Measurements from ENCODE around the gene ZNF428. TPM values are rescaled to one million over a fixed set of nuclear protein-coding genes. Genes with fewer than 3 reads are reported as not detected.
"Not testable (repeated sequence)": the region's sequence is repeated elsewhere in the genome, so short reads cannot be mapped to it uniquely, and the experiment has no call there.

Gene ZNF428
- polyA plus RNA-seq, 3 donors, result 3.8 to 5.6 (median 3.9) TPM

GRCh38 chr19:43652546-43652874, 33.1 kb upstream of the ZNF428 start:
- Histone ChIP-seq H3K4me3 (replicated peaks in 1 of 3; ENCODE audit: low read depth in 2 of 3, low read length in 3 of 3) (no peak overlapping the region), H4K20me1 (ENCODE audit: insufficient read depth, low read length) (peaks cover 98% of the 10 kb centered on the region), H3K27ac (ENCODE audit: low read depth in 1 of 2, low read length in 2 of 2) (no peak overlapping the region), H3K9me3 (replicated peaks in 1 of 2; ENCODE audit: control insufficient read depth in 1 of 2, insufficient read depth in 1 of 2, low read length in 2 of 2) (no peaks in the 10 kb centered on the region), H3K9ac (ENCODE audit: insufficient read depth, low read length, poor library complexity, severe bottlenecking) (no peak overlapping the region), H3K4me1 (ENCODE audit: control insufficient read depth in 1 of 2, insufficient read depth in 2 of 2, low read length in 2 of 2) (no peaks in the 10 kb centered on the region), H3K4me2 (replicated peaks; ENCODE audit: extremely low read depth, low read length, poor library complexity, severe bottlenecking) (no peak overlapping the region), H3K36me3 (replicated peaks in 1 of 2; ENCODE audit: control insufficient read depth in 1 of 2, insufficient read depth in 2 of 2, low read length in 2 of 2) (peaks cover 93 to 99% of the 10 kb centered on the region in 2 donors), H3K27me3 (ENCODE audit: control insufficient read depth in 2 of 2, insufficient read depth in 2 of 2, low read length in 2 of 2) (no peaks in the 10 kb centered on the region), H3K79me2 (ENCODE audit: insufficient read depth, low read length) (peaks cover 32% of the 10 kb centered on the region), H2AFZ (ENCODE audit: insufficient read depth, low read depth, low read length, poor library complexity, severe bottlenecking) (no peak overlapping the region)
- H3K4me1 Mint-ChIP-seq, result no peaks in the 10 kb centered on the region
- TF ChIP-seq CTCF (IDR thresholded peaks at IDR 0.05), result peak; percentile 18
- H3K9me3 Mint-ChIP-seq, result peaks cover 0 to 4% (median 0%) of the 10 kb centered on the region in 7 donors
- 89% methylated on average over 4 of the region's 5 CpGs for WGBS (ENCODE audit: insufficient coverage)
- intact Hi-C loops (cut with micrococcal nuclease), result no loop called here
- H3K36me3 Mint-ChIP-seq, result peaks cover 80 to 96% of the 10 kb centered on the region in 2 donors
- no peak overlapping the region for H3K4me3 Mint-ChIP-seq
- peaks cover 0 to 10% (median 2%) of the 10 kb centered on the region in 3 donors for H3K27me3 Mint-ChIP-seq (ENCODE audit: low read depth in 3 of 3)
- H3K27ac Mint-ChIP-seq, result peak overlapping the region in 3 of 7 donors; percentile 30 to 50 (median 33)
- DNase-seq, result peak in 1 of 3 donors; percentile 4

- peaks cover 98% of the 10 kb centered on the region for H4K20me1 ChIP-seq (ENCODE audit: insufficient read depth, low read length)
- peak; percentile 64 for TF ChIP-seq CTCF (IDR thresholded peaks at IDR 0.05)
- H2AFZ ChIP-seq (ENCODE audit: insufficient read depth, low read depth, low read length, poor library complexity, severe bottlenecking), result no peak overlapping the region
- H3K36me3 Mint-ChIP-seq, result peaks cover 79 to 96% of the 10 kb centered on the region in 2 donors
- peaks cover 26% of the 10 kb centered on the region for H3K79me2 ChIP-seq (ENCODE audit: insufficient read depth, low read length)
- intact Hi-C loops (cut with micrococcal nuclease), result no loop called here
- H3K27ac ChIP-seq (ENCODE audit: low read depth in 1 of 2, low read length in 2 of 2), result no peak overlapping the region
- H3K9me3 ChIP-seq (replicated peaks in 1 of 2; ENCODE audit: control insufficient read depth in 1 of 2, insufficient read depth in 1 of 2, low read length in 2 of 2), result no peaks in the 10 kb centered on the region
- H3K27me3 ChIP-seq (ENCODE audit: control insufficient read depth in 2 of 2, insufficient read depth in 2 of 2, low read length in 2 of 2), result no peaks in the 10 kb centered on the region
- H3K27ac Mint-ChIP-seq, result peak overlapping the region in 4 of 7 donors; percentile 14 to 53 (median 42)
- peaks cover 0 to 7% (median 4%) of the 10 kb centered on the region in 7 donors for H3K9me3 Mint-ChIP-seq
- peaks cover 92 to 99% of the 10 kb centered on the region in 2 donors for H3K36me3 ChIP-seq (replicated peaks in 1 of 2; ENCODE audit: control insufficient read depth in 1 of 2, insufficient read depth in 2 of 2, low read length in 2 of 2)
- H3K9ac ChIP-seq (ENCODE audit: insufficient read depth, low read length, poor library complexity, severe bottlenecking), result no peak overlapping the region
- H3K27me3 Mint-ChIP-seq (ENCODE audit: low read depth in 3 of 3), result peaks cover 0 to 4% (median 2%) of the 10 kb centered on the region in 3 donors
- no peak overlapping the region for H3K4me3 ChIP-seq (replicated peaks in 1 of 3; ENCODE audit: low read depth in 2 of 3, low read length in 3 of 3)
- H3K4me1 ChIP-seq (ENCODE audit: control insufficient read depth in 1 of 2, insufficient read depth in 2 of 2, low read length in 2 of 2), result no peaks in the 10 kb centered on the region
- no peaks in the 10 kb centered on the region for H3K4me1 Mint-ChIP-seq
- WGBS (ENCODE audit: insufficient coverage), result 81% methylated on average over 10 of the region's 14 CpGs
- no peak overlapping the region for H3K4me2 ChIP-seq (replicated peaks; ENCODE audit: extremely low read depth, low read length, poor library complexity, severe bottlenecking)
- peak; percentile 26 to 62 (median 56) for DNase-seq
- no peak overlapping the region for H3K4me3 Mint-ChIP-seq
These were observed 32.5 kb upstream of the ZNF428 start for GRCh38 chr19:43651758-43652545.

GRCh38 chr19:43650276-43650675, 30.8 kb upstream of the ZNF428 start:
- H3K4me1 Mint-ChIP-seq; H2AFZ ChIP-seq (ENCODE audit: insufficient read depth, low read depth, low read length, poor library complexity, severe bottlenecking); H3K4me3 Mint-ChIP-seq; H3K27me3 Mint-ChIP-seq (ENCODE audit: low read depth in 3 of 3); DNase-seq; H3K4me3 ChIP-seq (replicated peaks in 1 of 3; ENCODE audit: low read depth in 2 of 3, low read length in 3 of 3); H3K4me1 ChIP-seq (ENCODE audit: control insufficient read depth in 1 of 2, insufficient read depth in 2 of 2, low read length in 2 of 2); H3K4me2 ChIP-seq (replicated peaks; ENCODE audit: extremely low read depth, low read length, poor library complexity, severe bottlenecking); H3K27ac ChIP-seq (ENCODE audit: low read depth in 1 of 2, low read length in 2 of 2); H3K9me3 ChIP-seq (replicated peaks in 1 of 2; ENCODE audit: control insufficient read depth in 1 of 2, insufficient read depth in 1 of 2, low read length in 2 of 2); H3K9ac ChIP-seq (ENCODE audit: insufficient read depth, low read length, poor library complexity, severe bottlenecking); H3K27me3 ChIP-seq (ENCODE audit: control insufficient read depth in 2 of 2, insufficient read depth in 2 of 2, low read length in 2 of 2); intact Hi-C loops (cut with micrococcal nuclease): not testable (repeated sequence)
- H4K20me1 ChIP-seq (ENCODE audit: insufficient read depth, low read length), result peaks cover 90% of the 10 kb centered on the region
- Mint-ChIP-seq H3K9me3 (peaks cover 0 to 13% (median 4%) of the 10 kb centered on the region in 7 donors), H3K36me3 (peaks cover 75 to 96% of the 10 kb centered on the region in 2 donors), H3K27ac (peak overlapping the region in 3 of 7 donors; percentile 33 to 53 (median 40))
- peaks cover 85 to 94% of the 10 kb centered on the region in 2 donors for H3K36me3 ChIP-seq (replicated peaks in 1 of 2; ENCODE audit: control insufficient read depth in 1 of 2, insufficient read depth in 2 of 2, low read length in 2 of 2)
- WGBS (ENCODE audit: insufficient coverage), result no CpG with 5 or more reads among the region's 7 CpGs
- H3K79me2 ChIP-seq (ENCODE audit: insufficient read depth, low read length), result peaks cover 17% of the 10 kb centered on the region
